Right lobe of liver (tissue), 6 donors: ENCODE results near the gene CDCP2. TPM values are rescaled to one million over a fixed set of nuclear protein-coding genes. Genes with fewer than 3 reads are reported as not detected.

Experiments used
- ATAC-seq, 4 donors: fragments of 200-7000 bp; cut with Tn5 transposase; one replicate each; pipeline ENCODE4 v1.9.1; 2020; ENCODE audit warnings: mild to moderate bottlenecking in 4 of 4, moderate library complexity in 4 of 4
- DNase-seq, 3 donors: peaks; one replicate each; pipeline ENCODE4 v3.0.0-alpha.2; 2020
- H3K27ac ChIP-seq, 3 donors: fragments of 200-600 bp; one replicate each; pipeline ENCODE4 v1.8.0; 2022
- H3K27me3 ChIP-seq, 2 donors: fragments of 200-600 bp; one replicate each; pipeline ENCODE4 v1.8.0; 2022
- H3K36me3 ChIP-seq, 4 donors: fragments of 200-600 bp; sonication (generic) in 1 of 4; one replicate each; pipeline versions ENCODE4 v1.5.1 to v1.8.0; 2017 to 2022; ENCODE audit warnings: control low read depth in 1 of 4
- H3K4me1 ChIP-seq, 4 donors: fragments of 200-600 bp; sonication (generic) in 1 of 4; one replicate each; pipeline versions ENCODE4 v1.5.1 to v1.8.0; 2017 to 2022; ENCODE audit warnings: control low read depth in 1 of 4
- H3K4me3 ChIP-seq, 3 donors: fragments of 200-600 bp; one replicate each; pipeline ENCODE4 v1.8.0; 2022
- H3K9me3 ChIP-seq, 4 donors: fragments of 200-600 bp; sonication (generic) in 1 of 4; one replicate each; pipeline versions ENCODE4 v1.5.1 to v1.8.0; 2017 to 2022; ENCODE audit warnings: control low read depth in 1 of 4
- CTCF ChIP-seq, 4 donors: fragments of 200-600 bp in 3 of 4; fragments of 450-650 bp in 1 of 4; IDR thresholded peaks; one replicate each; pipeline versions ENCODE4 v1.5.1 to v1.8.0; 2016 to 2022; ENCODE audit warnings: antibody characterized with exemption in 4 of 4, mild to moderate bottlenecking in 2 of 4
- POLR2A ChIP-seq: fragments of 450-650 bp; IDR thresholded peaks from one replicate; pipeline ENCODE4 v1.6.1; 2017; ENCODE audit warnings: antibody characterized with exemption, mild to moderate bottlenecking
- WGBS: methylation state at CpG from one replicate; pipeline ENCODE4 v1.1.6; 2018; ENCODE audit warnings: low coverage, low lambda C conversion rate; ENCODE audit not compliant: insufficient coverage; ENCODE audit errors: missing lambda C conversion rate; 5-methylcytosine and 5-hydroxymethylcytosine counted together
- intact Hi-C, 2 donors: fragments of 100-400 bp; cut with DNase I; formaldehyde crosslinking; loops; one replicate each; pipeline versions ENCODE4 v1.11.2 to v1.14.1; 2022
- total RNA-seq, 6 experiments: library from RNA; depleted of rRNA in 2 of 6; stranded (reverse); fragments of >200 nt in 2 of 6; fragmentation: NEBNext Ultra II Directional in 3 of 6; extraction: Animal tissue kit (Norgen Biotek cat#: 25700) in 3 of 6; gene quantifications; one replicate each; pipeline versions ENCODE4 v1.1.0 to v1.2.4, GENCODE V29; 2016 to 2023
- donor health status: DM: no; HTN: yes; CAD: no.
- donor health status: DM: no; HTN: no; CAD: no.
- donor health status: DM: no; HTN: no; CAD: no.
- donor health status: DM: no; HTN: yes; CAD: no.
- donor health status: DM: no; HTN: yes; CAD: no.

CDCP2 gene
- total RNA-seq, 6 experiments from 2014 or later = not detected

GRCh38 chr1:54149734-54150133 is 3.1 kb downstream of the CDCP2 start:
- no peak overlapping the region for H3K4me3 ChIP-seq
- H3K27ac ChIP-seq = no peak overlapping the region
- WGBS = 90% methylated on average over 3 of the region's 3 CpGs
- no peaks in the 10 kb centered on the region for H3K9me3 ChIP-seq
- intact Hi-C loops = no loop called here
- TF ChIP-seq CTCF (IDR thresholded peaks at IDR 0.05) = no peak
- no peak for TF ChIP-seq POLR2A
- H3K4me1 ChIP-seq = peaks cover 0 to 11% (median 4%) of the 10 kb centered on the region in 4 donors
- no peak for DNase-seq
- H3K27me3 ChIP-seq = no peaks in the 10 kb centered on the region
- H3K36me3 ChIP-seq = no peaks in the 10 kb centered on the region
- ATAC-seq = no peak

GRCh38 chr1:54144366-54144765 is 8.4 kb downstream of the CDCP2 start:
- Histone ChIP-seq H3K9me3 (no peaks in the 10 kb centered on the region), H3K4me3 (no peak overlapping the region), H3K4me1 (no peaks in the 10 kb centered on the region), H3K27me3 (no peaks in the 10 kb centered on the region), H3K27ac (no peak overlapping the region), H3K36me3 (no peaks in the 10 kb centered on the region)
- intact Hi-C loops = no loop called here
- TF ChIP-seq POLR2A = no peak
- WGBS = 89% methylated on average over 6 of the region's 11 CpGs
- DNase-seq (no peak), ATAC-seq (no peak)

GRCh38 chr1:54142146-54142900 is 10.5 kb downstream of the CDCP2 start:
- DNase-seq (no peak), ATAC-seq (no peak)
- intact Hi-C loops = no loop called here
- Histone ChIP-seq H3K4me1 (no peaks in the 10 kb centered on the region), H3K27ac (no peak overlapping the region), H3K4me3 (no peak overlapping the region), H3K27me3 (no peaks in the 10 kb centered on the region), H3K36me3 (no peaks in the 10 kb centered on the region), H3K9me3 (no peaks in the 10 kb centered on the region)
- WGBS = 0% methylated on average over 1 of the region's 9 CpGs
- no peak for TF ChIP-seq CTCF (IDR thresholded peaks at IDR 0.05)
- TF ChIP-seq POLR2A = no peak

- no peaks in the 10 kb centered on the region for H3K4me1 ChIP-seq
- no peaks in the 10 kb centered on the region for H3K9me3 ChIP-seq
- DNase-seq = no peak
- no peaks in the 10 kb centered on the region for H3K36me3 ChIP-seq
- ATAC-seq = no peak
- WGBS = 100% methylated on average over 1 of the region's 12 CpGs
- no peak for TF ChIP-seq POLR2A
- TF ChIP-seq CTCF (IDR thresholded peaks at IDR 0.05) = no peak
- H3K27me3 ChIP-seq = no peaks in the 10 kb centered on the region
- H3K27ac ChIP-seq = no peak overlapping the region
- intact Hi-C loops = no loop called here
- H3K4me3 ChIP-seq = no peak overlapping the region
These were observed 13.1 kb downstream of the CDCP2 start for GRCh38 chr1:54139711-54140110.

DNA sequence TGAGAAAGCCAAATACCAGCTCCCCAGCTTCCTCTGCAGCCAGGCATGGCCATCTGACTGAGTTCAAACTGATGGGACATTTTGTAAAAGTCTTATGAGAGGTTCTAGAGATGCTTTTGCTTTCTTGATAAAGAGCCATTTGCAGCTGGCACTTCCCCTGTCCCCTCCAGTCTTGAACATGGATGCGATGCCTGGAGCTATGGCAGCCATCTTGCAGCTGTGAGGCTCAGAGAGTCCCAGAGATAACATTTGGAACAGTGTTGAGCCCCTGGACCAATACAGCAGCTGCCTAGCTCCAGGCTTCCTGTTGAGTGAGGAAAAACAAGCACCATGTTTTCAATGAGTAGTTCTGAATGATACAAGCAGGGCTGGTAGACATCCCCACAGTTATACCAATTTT is 13.8 kb downstream of the CDCP2 start:
- DNase-seq (no peak), ATAC-seq (no peak)
- no peaks in the 10 kb centered on the region for H3K27me3 ChIP-seq
- H3K4me1 ChIP-seq = no peaks in the 10 kb centered on the region
- no peak overlapping the region for H3K4me3 ChIP-seq
- no CpG with 5 or more reads among the region's 1 CpG for WGBS
- no peaks in the 10 kb centered on the region for H3K36me3 ChIP-seq
- H3K9me3 ChIP-seq = no peaks in the 10 kb centered on the region
- no peak overlapping the region for H3K27ac ChIP-seq
- TF ChIP-seq CTCF (IDR thresholded peaks at IDR 0.05) (no peak), POLR2A (no peak)
- intact Hi-C loops = no loop called here
